GM11168 (cell line): ENCODE measurements around the gene TMX2.

Experiments used
- in situ Hi-C: fragments of 300-500 bp; cut with MboI; formaldehyde crosslinking; loops from one replicate; pipeline ENCODE4 v1.12.0; 2022; ENCODE audit warnings: low sequenced_read_pairs; ENCODE audit not compliant: unreplicated experiment

Gene TMX2

GRCh38 chr11:57788703-57789088 lies 76.3 kb downstream of the TMX2 start:
- in situ Hi-C loops, result no loop called here
